WTC11 (cell line): ENCODE data around the gene METTL25B. TPM values are rescaled to one million over a fixed set of nuclear protein-coding genes. Genes with fewer than 3 reads are reported as not detected.

Experiments
- ERG ChIP-seq: fragments of 250-450 bp; sonication (Bioruptor Pico); IDR thresholded peaks from 2 replicates; pipeline ENCODE4 v1.8.0; 2021; ENCODE audit warnings: mild to moderate bottlenecking
- ETV6 ChIP-seq: sonication (generic); formaldehyde crosslinking; IDR thresholded peaks from 2 replicates; pipeline ENCODE4 v1.8.1; 2022; ENCODE audit warnings: mild to moderate bottlenecking, missing genetic modification reagents
- FOXK1 ChIP-seq: sonication (generic); formaldehyde crosslinking; IDR thresholded peaks from 2 replicates; pipeline ENCODE4 v1.8.0; 2022; ENCODE audit warnings: mild to moderate bottlenecking, moderate library complexity, missing genetic modification reagents
- FOXP1 ChIP-seq: sonication (generic); formaldehyde crosslinking; IDR thresholded peaks from 2 replicates; pipeline ENCODE4 v1.8.0; 2022; ENCODE audit warnings: missing genetic modification reagents, mild to moderate bottlenecking, moderate library complexity, borderline replicate concordance
- GABPB1 ChIP-seq: sonication (generic); formaldehyde crosslinking; IDR thresholded peaks from 2 replicates; pipeline ENCODE4 v1.8.1; 2023; ENCODE audit warnings: mild to moderate bottlenecking, missing genetic modification reagents
- IRF1 ChIP-seq: sonication (generic); formaldehyde crosslinking; IDR thresholded peaks from 2 replicates; pipeline ENCODE4 v1.8.0; 2023; ENCODE audit warnings: missing genetic modification reagents
- JUN ChIP-seq: sonication (generic); formaldehyde crosslinking; IDR thresholded peaks from 2 replicates; pipeline ENCODE4 v1.8.0; 2023; ENCODE audit warnings: mild to moderate bottlenecking, missing genetic modification reagents
- KAT7 ChIP-seq: sonication (generic); formaldehyde crosslinking; IDR thresholded peaks from 2 replicates; pipeline ENCODE4 v1.8.1; 2023; ENCODE audit warnings: missing genetic modification reagents, mild to moderate bottlenecking, borderline replicate concordance
- MAX ChIP-seq: sonication (generic); formaldehyde crosslinking; IDR thresholded peaks from 2 replicates; pipeline ENCODE4 v1.8.0; 2022; ENCODE audit warnings: mild to moderate bottlenecking, missing genetic modification reagents
- NFE2L1 ChIP-seq: sonication (generic); formaldehyde crosslinking; IDR thresholded peaks from 2 replicates; pipeline ENCODE4 v1.8.1; 2023; ENCODE audit warnings: missing genetic modification reagents
- OVOL2 ChIP-seq: fragments of 250-450 bp; sonication (Bioruptor Pico); IDR thresholded peaks from 2 replicates; pipeline ENCODE4 v1.9.0; 2021; ENCODE audit warnings: mild to moderate bottlenecking, borderline replicate concordance
- PRDM15 ChIP-seq: sonication (generic); formaldehyde crosslinking; IDR thresholded peaks from 2 replicates; pipeline ENCODE4 v1.8.0; 2022; ENCODE audit warnings: missing genetic modification reagents
- RORB ChIP-seq: fragments of 250-450 bp; sonication (Bioruptor Pico); IDR thresholded peaks from 2 replicates; pipeline ENCODE4 v1.9.0; 2021; ENCODE audit warnings: mild to moderate bottlenecking
- SOX15 ChIP-seq: fragments of 250-450 bp; sonication (Bioruptor Pico); IDR thresholded peaks from 2 replicates; pipeline ENCODE4 v1.9.0; 2021; ENCODE audit warnings: mild to moderate bottlenecking
- STAT6 ChIP-seq: sonication (generic); formaldehyde crosslinking; conservative IDR thresholded peaks from 2 replicates; pipeline ENCODE4 v1.8.1; 2023; ENCODE audit warnings: mild to moderate bottlenecking, low read depth, missing genetic modification reagents, moderate library complexity
- ZBTB21 ChIP-seq: sonication (generic); formaldehyde crosslinking; IDR thresholded peaks from 2 replicates; pipeline ENCODE4 v1.8.1; 2023; ENCODE audit warnings: mild to moderate bottlenecking, missing genetic modification reagents, borderline replicate concordance
- ZMAT4 ChIP-seq: fragments of 250-450 bp; sonication (Bioruptor Pico); IDR thresholded peaks from 2 replicates; pipeline ENCODE4 v1.9.0; 2021; ENCODE audit warnings: mild to moderate bottlenecking
- ZNF138 ChIP-seq: sonication (generic); formaldehyde crosslinking; conservative IDR thresholded peaks from 2 replicates; pipeline ENCODE4 v1.8.1; 2022; ENCODE audit warnings: mild to moderate bottlenecking, moderate library complexity, missing genetic modification reagents
- ZNF232 ChIP-seq: sonication (generic); formaldehyde crosslinking; IDR thresholded peaks from 2 replicates; pipeline ENCODE4 v1.8.0; 2022; ENCODE audit warnings: mild to moderate bottlenecking, missing genetic modification reagents
- ZNF281 ChIP-seq: sonication (generic); formaldehyde crosslinking; IDR thresholded peaks from 2 replicates; pipeline ENCODE4 v1.8.0; 2023; ENCODE audit warnings: mild to moderate bottlenecking, missing genetic modification reagents
- ZNF396 ChIP-seq: fragments of 250-450 bp; sonication (Bioruptor Pico); IDR thresholded peaks from 2 replicates; pipeline ENCODE4 v1.8.0; 2021; ENCODE audit warnings: mild to moderate bottlenecking, moderate library complexity, borderline replicate concordance
- ZNF416 ChIP-seq: fragments of 250-450 bp; sonication (Bioruptor Pico); IDR thresholded peaks from 2 replicates; pipeline ENCODE4 v1.9.0; 2021; ENCODE audit warnings: mild to moderate bottlenecking, inconsistent platforms
- ZNF512 ChIP-seq: sonication (generic); formaldehyde crosslinking; IDR thresholded peaks from 2 replicates; pipeline ENCODE4 v1.8.1; 2022; ENCODE audit warnings: missing genetic modification reagents, borderline replicate concordance
- total RNA-seq: library from RNA; stranded (reverse); gene quantifications from 3 replicates; pipeline ENCODE4 v1.2.3, GENCODE V29; 2021

The METTL25B gene
- total RNA-seq, 1 experiment from 2014 or later: 32.0 TPM

- peak; percentile 77 for TF ChIP-seq MAX (CRISPR knock-in tag)
- TF ChIP-seq RORB: no peak
- TF ChIP-seq ZNF396 (CRISPR knock-in tag): no peak
- peak; percentile 49; the same call in 1 of the 2 replicates for TF ChIP-seq ETV6 (CRISPR knock-in tag)
- no peak for TF ChIP-seq ZNF512 (CRISPR knock-in tag)
- TF ChIP-seq NFE2L1 (CRISPR knock-in tag): no peak
- no peak for TF ChIP-seq PRDM15 (CRISPR knock-in tag)
- TF ChIP-seq KAT7 (CRISPR knock-in tag): no peak
- no peak for TF ChIP-seq OVOL2 (CRISPR knock-in tag)
- no peak for TF ChIP-seq ZBTB21
- peak; percentile 61; the same call in 1 of the 2 replicates for TF ChIP-seq FOXK1 (CRISPR knock-in tag)
- no peak for TF ChIP-seq ZNF232 (CRISPR knock-in tag)
- no peak for TF ChIP-seq FOXP1 (CRISPR knock-in tag)
- no peak for TF ChIP-seq JUN
- TF ChIP-seq GABPB1 (CRISPR knock-in tag): no peak
- no peak for TF ChIP-seq IRF1 (CRISPR knock-in tag)
- TF ChIP-seq ZNF416 (CRISPR knock-in tag): no peak
- peak; percentile 98 for TF ChIP-seq ZNF281
- no peak for TF ChIP-seq ZNF138 (CRISPR knock-in tag)
- no peak for TF ChIP-seq ZMAT4
- TF ChIP-seq SOX15 (CRISPR knock-in tag): no peak
- no peak for TF ChIP-seq STAT6 (CRISPR knock-in tag)
- no peak for TF ChIP-seq ERG (CRISPR knock-in tag)
These were observed 35.1 kb upstream of the METTL25B start (continued) for GRCh38 chr1:156692925-156693847.
